GM12865 (cell line): Measurements from ENCODE around the gene CCR9.

ENCODE experiments used
- DNase-seq: peaks from one replicate; pipeline ENCODE4 v3.0.0; 2010; ENCODE audit warnings: low read depth
- H3K4me3 ChIP-seq: 2 replicates; pipeline ENCODE4 v1.5.1; 2011; ENCODE audit warnings: mild to moderate bottlenecking, low read depth, low read length, control low read depth
- TF ChIP-seq, protein P1 (sequence below): IDR thresholded peaks from 2 replicates; pipeline ENCODE4 v1.5.1; 2011; ENCODE audit warnings: low read length, control low read depth, low read depth, inconsistent platforms; ENCODE audit not compliant: insufficient read depth; ENCODE audit errors: missing control alignments

Gene CCR9, protein sequence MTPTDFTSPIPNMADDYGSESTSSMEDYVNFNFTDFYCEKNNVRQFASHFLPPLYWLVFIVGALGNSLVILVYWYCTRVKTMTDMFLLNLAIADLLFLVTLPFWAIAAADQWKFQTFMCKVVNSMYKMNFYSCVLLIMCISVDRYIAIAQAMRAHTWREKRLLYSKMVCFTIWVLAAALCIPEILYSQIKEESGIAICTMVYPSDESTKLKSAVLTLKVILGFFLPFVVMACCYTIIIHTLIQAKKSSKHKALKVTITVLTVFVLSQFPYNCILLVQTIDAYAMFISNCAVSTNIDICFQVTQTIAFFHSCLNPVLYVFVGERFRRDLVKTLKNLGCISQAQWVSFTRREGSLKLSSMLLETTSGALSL

DNA sequence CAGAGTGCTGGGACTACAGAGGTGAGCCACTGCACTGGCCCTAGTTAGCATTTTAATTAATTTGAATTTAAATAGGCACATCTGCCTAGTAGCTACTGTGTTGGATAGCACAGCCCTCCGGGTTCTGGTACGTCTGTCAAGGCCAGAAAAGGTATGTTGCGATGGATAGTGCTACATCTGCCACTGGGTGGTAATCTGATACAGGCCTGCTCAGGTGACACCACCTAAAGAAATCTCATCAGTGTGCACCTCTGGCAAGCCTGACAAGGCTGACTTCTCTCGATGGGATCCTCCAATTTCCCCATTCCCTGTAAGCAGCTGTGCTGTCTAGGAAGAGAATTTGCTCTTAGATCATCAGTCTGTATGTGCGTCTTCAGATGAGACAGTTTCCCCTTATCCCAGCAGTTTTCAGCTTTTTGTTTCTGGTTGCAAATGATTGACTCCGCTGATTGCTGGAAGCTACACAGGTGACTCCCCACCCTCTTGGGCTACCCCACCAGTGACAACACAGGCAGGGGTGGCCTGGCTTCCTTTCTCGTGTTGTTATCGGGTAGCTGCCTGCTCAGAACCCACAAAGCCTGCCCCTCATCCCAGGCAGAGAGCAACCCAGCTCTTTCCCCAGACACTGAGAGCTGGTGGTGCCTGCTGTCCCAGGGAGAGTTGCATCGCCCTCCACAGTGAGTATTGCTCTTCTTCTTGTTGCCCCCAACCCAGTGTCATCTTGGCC lies at the start of gene CCR9:
Gene CCR9, plus strand, starts transcription at position 565 of the 727 bp plus-strand sequence. CDS start 8,391 bp downstream, outside the sequence.
- TF ChIP-seq, protein P1, sequence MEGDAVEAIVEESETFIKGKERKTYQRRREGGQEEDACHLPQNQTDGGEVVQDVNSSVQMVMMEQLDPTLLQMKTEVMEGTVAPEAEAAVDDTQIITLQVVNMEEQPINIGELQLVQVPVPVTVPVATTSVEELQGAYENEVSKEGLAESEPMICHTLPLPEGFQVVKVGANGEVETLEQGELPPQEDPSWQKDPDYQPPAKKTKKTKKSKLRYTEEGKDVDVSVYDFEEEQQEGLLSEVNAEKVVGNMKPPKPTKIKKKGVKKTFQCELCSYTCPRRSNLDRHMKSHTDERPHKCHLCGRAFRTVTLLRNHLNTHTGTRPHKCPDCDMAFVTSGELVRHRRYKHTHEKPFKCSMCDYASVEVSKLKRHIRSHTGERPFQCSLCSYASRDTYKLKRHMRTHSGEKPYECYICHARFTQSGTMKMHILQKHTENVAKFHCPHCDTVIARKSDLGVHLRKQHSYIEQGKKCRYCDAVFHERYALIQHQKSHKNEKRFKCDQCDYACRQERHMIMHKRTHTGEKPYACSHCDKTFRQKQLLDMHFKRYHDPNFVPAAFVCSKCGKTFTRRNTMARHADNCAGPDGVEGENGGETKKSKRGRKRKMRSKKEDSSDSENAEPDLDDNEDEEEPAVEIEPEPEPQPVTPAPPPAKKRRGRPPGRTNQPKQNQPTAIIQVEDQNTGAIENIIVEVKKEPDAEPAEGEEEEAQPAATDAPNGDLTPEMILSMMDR = no peak
- no peak for DNase-seq
- H3K4me3 ChIP-seq = no peak within 1 kb of the TSS

DNA sequence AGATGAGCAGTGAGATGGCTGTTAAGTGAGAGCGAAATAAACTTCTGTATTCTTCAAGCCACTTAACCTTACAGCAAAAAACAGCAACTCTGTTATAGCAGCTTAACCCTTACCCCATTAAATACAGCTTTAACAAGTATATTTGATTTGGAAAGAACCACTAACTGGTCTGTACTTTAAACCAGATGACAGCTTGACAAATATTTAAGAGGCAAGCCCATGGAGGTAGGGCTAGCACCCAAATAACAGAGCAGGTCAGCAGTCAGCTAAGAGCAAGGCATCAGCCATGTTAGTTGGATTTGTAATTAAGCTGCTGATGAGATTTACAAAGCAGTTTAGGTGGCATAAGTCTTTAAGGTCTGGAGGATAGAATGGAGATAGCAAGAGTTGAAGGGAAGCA lies 47.9 kb upstream of the CCR9 start:
- H3K4me3 ChIP-seq = no peak overlapping the region
- DNase-seq = no peak
- TF ChIP-seq, protein P1 = no peak

DNA sequence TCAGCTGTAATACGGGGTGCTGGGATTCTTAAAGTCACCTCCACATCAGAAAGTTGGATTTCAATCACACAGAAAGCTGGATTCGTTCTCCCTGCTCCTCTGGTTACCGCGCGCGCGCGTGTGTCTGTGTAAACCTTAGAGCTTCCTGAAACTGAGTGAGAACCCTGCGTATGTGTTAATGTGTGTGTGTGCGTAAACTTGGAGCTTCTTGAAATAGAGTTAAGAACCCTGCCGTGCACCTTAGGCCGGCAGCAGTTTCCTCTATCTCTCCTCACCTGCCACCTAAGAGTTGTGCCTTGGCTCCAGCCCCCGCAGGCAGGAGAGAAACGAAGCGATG lies 45.0 kb upstream of the CCR9 start:
- DNase-seq = peak; percentile 15
- H3K4me3 ChIP-seq = peak overlapping the region; percentile 76
- TF ChIP-seq, protein P1 = no peak

- peak; percentile 96 for DNase-seq
- TF ChIP-seq, protein P1 = no peak
- peak within 1 kb of the TSS; percentile 76 for H3K4me3 ChIP-seq
Observed at GRCh38 chr3:45841757-45842491, 44.4 kb upstream of the CCR9 start, which contains the start of gene LZTFL1. TSS of gene LZTFL1 (minus strand) at chr3:45842119. CDS start at chr3:45841991, 128 bp downstream.

DNA sequence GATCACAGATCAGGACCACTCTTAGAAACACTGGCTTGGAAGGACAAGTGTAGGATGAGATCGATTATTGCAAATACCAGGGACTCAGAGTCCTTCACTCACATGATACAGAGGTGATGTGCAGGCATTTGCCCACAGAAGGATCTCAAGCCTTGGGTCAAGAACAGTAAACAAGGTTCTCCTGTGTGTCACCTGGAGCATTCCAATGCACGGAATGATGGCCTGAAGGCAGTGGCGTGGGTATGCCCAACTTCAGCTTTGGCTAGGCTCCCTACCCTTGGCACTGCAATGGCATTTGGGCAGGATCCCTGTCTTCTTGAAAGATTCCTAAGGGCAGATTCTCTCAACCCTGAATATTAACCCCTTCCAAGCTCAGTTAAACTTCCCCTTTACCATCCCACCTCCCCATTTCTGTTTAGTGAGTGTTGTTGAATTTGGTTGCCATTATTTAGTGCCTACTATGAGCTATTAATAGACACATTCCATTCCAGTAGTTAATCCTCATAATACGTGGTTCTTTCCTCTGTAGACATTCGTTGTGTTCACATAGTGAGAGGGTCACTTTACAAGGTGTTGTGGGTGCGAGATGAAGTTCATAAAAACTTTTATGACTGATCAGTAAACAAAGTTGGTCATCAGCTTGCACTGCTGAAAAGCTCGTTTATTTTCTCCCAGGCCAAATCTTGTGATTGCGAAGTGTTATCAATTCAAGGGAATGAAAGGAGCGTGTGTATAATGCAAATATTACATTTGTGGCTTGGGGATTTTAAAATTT lies 43.3 kb upstream of the CCR9 start:
- TF ChIP-seq, protein P1 = no peak
- no peak overlapping the region for H3K4me3 ChIP-seq
- no peak for DNase-seq

DNA sequence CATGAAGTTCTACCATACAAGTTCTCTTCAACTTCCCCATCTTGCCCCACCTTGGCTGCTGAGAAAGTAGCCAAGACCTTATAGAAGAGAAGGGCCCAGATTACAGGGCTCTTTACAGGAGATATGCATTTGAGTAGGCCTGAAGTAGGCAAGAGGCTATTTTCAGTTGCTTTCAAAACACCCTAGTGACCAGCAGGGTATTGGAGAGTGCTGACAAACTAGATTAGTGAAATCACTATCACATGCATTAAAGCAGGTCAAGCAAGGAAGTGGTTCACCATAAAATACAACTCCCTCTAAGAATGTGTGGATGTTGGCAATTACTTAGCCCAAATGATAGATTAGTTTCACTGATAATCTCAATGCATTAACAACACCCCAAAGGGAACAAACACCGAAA lies 41.7 kb upstream of the CCR9 start:
- TF ChIP-seq, protein P1 = no peak
- no peak overlapping the region for H3K4me3 ChIP-seq
- no peak for DNase-seq
